CD4-positive, alpha-beta memory T cell (primary cell): ENCODE data around the gene AKNA. TPM values are rescaled to one million over a fixed set of nuclear protein-coding genes. Genes with fewer than 3 reads are reported as not detected.
A peak's percentile ranks its signal among the peaks of the same experiment; 100 is the strongest.

Experiments used
- CTCF ChIA-PET: fragments of 350-600 bp; sonication (Branson Sonifier 250); formaldehyde crosslinking; loops from one replicate; lab custom pipeline; 2021; ENCODE audit warnings: inconsistent platforms; ENCODE audit not compliant: partially characterized antibody; lab: Charles Lee
- POLR2A ChIA-PET: fragments of 350-600 bp; sonication (Branson Sonifier 250); formaldehyde crosslinking; loops from one replicate; lab custom pipeline; 2021; ENCODE audit not compliant: partially characterized antibody; lab: Charles Lee
- DNase-seq, 5 donors: peaks; one replicate each; pipeline versions ENCODE4 v3.0.0 to v3.0.0-alpha.2; 2020 to 2022; ENCODE audit warnings: mixed read lengths in 1 of 5
- H3K27ac ChIP-seq: one replicate; pipeline ENCODE4 v1.7.0; 2013; ENCODE audit warnings: low read depth, low read length
- H3K27me3 ChIP-seq: 2 replicates; pipeline ENCODE4 v1.7.0; 2013; ENCODE audit warnings: mild to moderate bottlenecking, low read length, moderate library complexity; ENCODE audit not compliant: insufficient read depth
- H3K36me3 ChIP-seq: 2 replicates; pipeline ENCODE4 v1.7.0; 2013; ENCODE audit warnings: mild to moderate bottlenecking, low read length, moderate library complexity; ENCODE audit not compliant: insufficient read depth
- H3K4me1 ChIP-seq: 2 replicates; pipeline ENCODE4 v1.7.0; 2013; ENCODE audit warnings: mild to moderate bottlenecking, low read length, moderate library complexity; ENCODE audit not compliant: insufficient read depth
- H3K4me3 ChIP-seq, 2 donors: one replicate each; pipeline ENCODE4 v1.7.0; 2013; ENCODE audit warnings: low read length in 2 of 2, mild to moderate bottlenecking in 1 of 2
- H3K9me3 ChIP-seq, 2 donors: one replicate each; pipeline ENCODE4 v1.7.0; 2013; ENCODE audit warnings: low read length in 2 of 2, control low read depth in 1 of 2; ENCODE audit not compliant: control insufficient read depth in 1 of 2
- H3K27ac Mint-ChIP-seq, 7 donors: one replicate each; pipeline ENCODE4 v1.8.0; 2020 to 2021; ENCODE audit warnings: mixed read lengths in 7 of 7, mild to moderate bottlenecking in 6 of 7, inconsistent platforms in 3 of 7, moderate library complexity in 3 of 7
- H3K27me3 Mint-ChIP-seq, 2 donors: one replicate each; pipeline ENCODE4 v1.8.0; 2020 to 2021; ENCODE audit warnings: mixed read lengths in 2 of 2
- H3K36me3 Mint-ChIP-seq, 2 donors: one replicate each; pipeline ENCODE4 v1.8.0; 2020 to 2021; ENCODE audit warnings: mixed read lengths in 2 of 2, inconsistent platforms in 1 of 2, mild to moderate bottlenecking in 1 of 2
- H3K4me1 Mint-ChIP-seq, 4 donors: one replicate each; pipeline ENCODE4 v1.8.0; 2020 to 2021; ENCODE audit warnings: mixed read lengths in 4 of 4, mild to moderate bottlenecking in 1 of 4
- H3K4me3 Mint-ChIP-seq, 8 donors: one replicate each; pipeline ENCODE4 v1.8.0; 2020 to 2021; ENCODE audit warnings: mixed read lengths in 8 of 8, mild to moderate bottlenecking in 7 of 8, moderate library complexity in 6 of 8, inconsistent platforms in 3 of 8
- H3K9me3 Mint-ChIP-seq, 8 donors: one replicate each; pipeline ENCODE4 v1.8.0; 2020 to 2021; ENCODE audit warnings: mixed read lengths in 8 of 8, mild to moderate bottlenecking in 5 of 8, inconsistent platforms in 3 of 8, moderate library complexity in 1 of 8
- intact Hi-C: fragments of 100-400 bp; cut with micrococcal nuclease; formaldehyde crosslinking; loops from one replicate; pipeline ENCODE4 v1.15.1; 2023
- polyA plus RNA-seq, 2 donors: library from polyadenylated mRNA; unstranded; fragments of 300-500 nt; fragmentation: Illumina TruSeq; gene quantifications; one replicate each; pipeline ENCODE4 v1.2.3, GENCODE V29; 2021
- total RNA-seq, 2 experiments: library from RNA; stranded (reverse); gene quantifications; one replicate each; pipeline ENCODE4 v1.2.3, GENCODE V29; 2021

Gene AKNA
- total and polyA plus RNA-seq, 4 experiments from 2014 or later, result 1.9 to 375 (median 205) TPM

DNA sequence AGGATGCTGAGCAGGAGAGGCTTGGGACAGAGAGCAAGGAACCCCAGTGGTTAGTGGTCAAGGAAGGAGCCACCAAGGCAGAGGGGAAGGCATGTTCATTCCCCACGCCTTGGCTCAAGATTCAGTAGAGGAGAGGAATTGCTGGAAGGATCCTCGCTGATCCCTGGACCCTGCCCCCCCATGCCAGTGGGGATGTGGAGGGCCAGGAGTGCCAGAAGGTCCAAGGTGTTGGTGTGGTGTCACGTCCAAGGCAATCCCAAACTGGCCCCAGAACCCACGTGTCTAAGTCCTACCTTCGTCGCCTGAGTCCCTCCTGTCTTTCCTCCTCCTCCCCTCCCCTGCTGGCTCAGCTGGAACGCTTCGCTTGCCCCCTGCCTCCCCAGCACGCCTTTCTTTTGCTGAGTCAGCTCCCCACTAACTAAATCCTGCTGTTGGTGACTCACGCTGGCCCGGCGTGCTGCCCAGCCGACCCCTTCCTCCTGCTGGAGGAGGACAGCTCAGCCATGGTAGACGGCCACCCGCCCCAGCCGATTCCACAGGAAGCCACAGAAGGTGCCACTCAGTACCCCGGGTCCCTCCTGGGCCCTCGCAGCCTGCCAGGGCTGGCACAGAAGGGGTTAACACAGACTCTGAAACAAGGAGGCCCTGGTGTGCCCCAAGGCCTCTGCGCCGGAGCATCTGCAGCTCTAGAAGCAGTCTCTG, 102.5 kb downstream of the AKNA start:
- Histone ChIP-seq H3K27me3 (no peaks in the 10 kb centered on the region), H3K9me3 (no peaks in the 10 kb centered on the region), H3K4me3 (no peak overlapping the region), H3K4me1 (no peaks in the 10 kb centered on the region), H3K36me3 (no peaks in the 10 kb centered on the region), H3K27ac (no peak overlapping the region)
- ChIA-PET CTCF (interaction anchor here (0.9 to 1.3 kb wide), 2 partner anchors 11 to 201 kb away, joined by 3 read pairs; no protein-coding TSS in a partner anchor), POLR2A (no interaction called here)
- no peaks in the 10 kb centered on the region for H3K4me1 Mint-ChIP-seq
- H3K4me3 Mint-ChIP-seq, result no peak overlapping the region
- peaks cover 0 to 1% of the 10 kb centered on the region in 2 donors for H3K27me3 Mint-ChIP-seq
- intact Hi-C loops, result no loop called here
- H3K27ac Mint-ChIP-seq, result no peak overlapping the region
- DNase-seq, result no peak
- H3K9me3 Mint-ChIP-seq, result no peaks in the 10 kb centered on the region
- no peaks in the 10 kb centered on the region for H3K36me3 Mint-ChIP-seq

DNA sequence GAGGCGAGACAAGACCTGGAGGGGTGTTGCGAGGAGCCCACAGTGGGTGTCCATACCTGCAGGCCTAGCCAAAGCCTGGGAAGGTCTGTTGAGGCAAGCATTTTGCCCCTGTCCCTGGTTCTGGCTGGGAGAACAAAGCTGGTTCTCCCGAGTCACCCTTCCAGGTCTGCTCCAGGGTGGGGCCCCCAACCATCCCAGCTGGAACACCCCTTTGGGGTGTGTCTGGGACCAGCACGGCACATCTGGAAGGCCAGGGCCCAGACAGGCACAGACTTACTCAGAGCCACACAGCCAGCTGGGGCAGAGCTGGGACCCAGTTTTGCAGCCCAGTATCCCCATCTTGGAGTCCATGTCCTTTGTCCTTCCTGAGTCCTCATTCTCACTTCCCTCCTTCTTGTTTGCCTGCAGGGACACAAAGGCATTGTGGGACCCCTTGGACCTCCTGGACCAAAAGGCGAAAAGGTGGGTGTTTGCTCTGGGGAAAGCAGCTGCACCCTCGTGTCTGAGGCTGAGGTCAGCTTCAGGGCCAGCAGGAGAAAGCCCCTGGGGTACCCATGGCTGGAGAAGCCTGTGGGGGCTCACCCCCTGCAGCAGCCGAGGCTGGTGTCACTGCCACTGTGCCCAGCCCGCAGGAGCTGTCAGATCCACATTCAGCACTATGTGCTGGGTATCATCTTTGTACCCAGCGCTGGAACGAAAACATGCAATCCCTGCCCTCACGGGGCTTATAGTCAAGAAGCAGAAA, 103.3 kb downstream of the AKNA start:
- Mint-ChIP-seq H3K36me3 (no peaks in the 10 kb centered on the region), H3K27me3 (peaks cover 0 to 1% of the 10 kb centered on the region in 2 donors), H3K9me3 (no peaks in the 10 kb centered on the region), H3K4me1 (no peaks in the 10 kb centered on the region), H3K27ac (no peak overlapping the region), H3K4me3 (no peak overlapping the region)
- CTCF ChIA-PET, result no interaction called here
- Histone ChIP-seq H3K27ac (no peak overlapping the region), H3K4me3 (no peak overlapping the region), H3K36me3 (no peaks in the 10 kb centered on the region), H3K9me3 (no peaks in the 10 kb centered on the region), H3K4me1 (no peaks in the 10 kb centered on the region), H3K27me3 (no peaks in the 10 kb centered on the region)
- POLR2A ChIA-PET, result no interaction called here
- peak in 1 of 5 donors; percentile 13 for DNase-seq
- intact Hi-C loops, result no loop called here

Other genes starting within 250 kb of the AKNA start
- gene COL27A1, start 232.4 kb downstream of the AKNA start, total RNA-seq, result 1 to 10 TPM; 1.3 TPM
- gene COL27A1, start 232.4 kb downstream of the AKNA start, polyA plus RNA-seq, result not detected
- not detected for gene ORM1, start 64.9 kb downstream of the AKNA start, total RNA-seq
- gene ORM1, start 64.9 kb downstream of the AKNA start, polyA plus RNA-seq, result not detected
- not detected for gene ORM2, start 58.1 kb downstream of the AKNA start, total RNA-seq
- gene ORM2, start 58.1 kb downstream of the AKNA start, polyA plus RNA-seq, result not detected
- gene WHRN, start 117.5 kb upstream of the AKNA start, total RNA-seq, result 10 to 100 TPM in 1 of 2 experiments, 1 to 10 TPM in 1; 8.4 to 10.1 TPM
- gene WHRN, start 117.5 kb upstream of the AKNA start, polyA plus RNA-seq, result 1 to 10 TPM in 1 of 2 donors, under 1 TPM in 1; 0.24 to 1.5 TPM
- gene ATP6V1G1, start 199.8 kb upstream of the AKNA start, total RNA-seq, result 100 to 1,000 TPM; 121 TPM
- gene ATP6V1G1, start 199.8 kb upstream of the AKNA start, polyA plus RNA-seq, result 100 to 1,000 TPM; 274 to 449 TPM
- 10 to 100 TPM; 12.6 to 13.4 TPM for gene TMEM268, start 223.3 kb upstream of the AKNA start, total RNA-seq
- 1 to 10 TPM; 8.8 to 9.0 TPM for gene TMEM268, start 223.3 kb upstream of the AKNA start, polyA plus RNA-seq